ENCODE measurements around the gene SLC4A4.

DNA sequence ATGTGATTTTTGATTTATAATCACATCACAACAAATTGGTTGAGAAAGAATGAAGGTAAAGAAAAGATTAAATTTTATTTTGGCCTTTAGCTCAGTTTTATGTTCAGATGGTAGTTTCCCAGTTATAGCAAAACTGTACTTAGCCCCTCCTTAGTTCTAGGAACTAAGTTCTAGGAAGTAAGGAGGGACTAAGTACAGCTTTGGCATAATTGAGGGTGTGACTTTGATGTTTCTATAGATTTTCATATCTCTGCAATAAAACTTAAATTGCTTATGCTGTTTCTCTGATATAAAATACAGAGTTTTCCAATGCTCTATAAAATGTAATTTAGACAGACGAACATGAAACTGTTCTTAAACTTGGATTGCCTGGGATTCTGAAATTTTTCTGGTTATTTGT, 46.6 kb upstream of the SLC4A4 start:
- no peak for TF ChIP-seq POLR2AphosphoS5 (IDR thresholded peaks at IDR 0.05)
- TF ChIP-seq, protein P1, sequence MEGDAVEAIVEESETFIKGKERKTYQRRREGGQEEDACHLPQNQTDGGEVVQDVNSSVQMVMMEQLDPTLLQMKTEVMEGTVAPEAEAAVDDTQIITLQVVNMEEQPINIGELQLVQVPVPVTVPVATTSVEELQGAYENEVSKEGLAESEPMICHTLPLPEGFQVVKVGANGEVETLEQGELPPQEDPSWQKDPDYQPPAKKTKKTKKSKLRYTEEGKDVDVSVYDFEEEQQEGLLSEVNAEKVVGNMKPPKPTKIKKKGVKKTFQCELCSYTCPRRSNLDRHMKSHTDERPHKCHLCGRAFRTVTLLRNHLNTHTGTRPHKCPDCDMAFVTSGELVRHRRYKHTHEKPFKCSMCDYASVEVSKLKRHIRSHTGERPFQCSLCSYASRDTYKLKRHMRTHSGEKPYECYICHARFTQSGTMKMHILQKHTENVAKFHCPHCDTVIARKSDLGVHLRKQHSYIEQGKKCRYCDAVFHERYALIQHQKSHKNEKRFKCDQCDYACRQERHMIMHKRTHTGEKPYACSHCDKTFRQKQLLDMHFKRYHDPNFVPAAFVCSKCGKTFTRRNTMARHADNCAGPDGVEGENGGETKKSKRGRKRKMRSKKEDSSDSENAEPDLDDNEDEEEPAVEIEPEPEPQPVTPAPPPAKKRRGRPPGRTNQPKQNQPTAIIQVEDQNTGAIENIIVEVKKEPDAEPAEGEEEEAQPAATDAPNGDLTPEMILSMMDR (IDR thresholded peaks at IDR 0.05): no peak
- no peak for TF ChIP-seq POLR2A (IDR thresholded peaks at IDR 0.05)
